HCT116 (cell line): ENCODE measurements around the gene CIC. TPM values are rescaled to one million over a fixed set of nuclear protein-coding genes. Genes with fewer than 3 reads are reported as not detected.

Experiments
- ATAC-seq: fragments of 200-7000 bp; cut with Tn5 transposase; 2 replicates; pipeline ENCODE4 v1.9.1; 2020; ENCODE audit warnings: mild to moderate bottlenecking, moderate library complexity
- BruUV-seq: library from RNA; stranded (reverse); fragments of 400-500 nt; replicated peaks from 2 replicates; lab custom pipeline; 2021; lab: Mats Ljungman, UMichigan
- CTCF ChIA-PET: fragments of 300-600 bp; sonication (Branson Sonifier 250); formaldehyde crosslinking; loops from one replicate; lab custom pipeline; 2021; ENCODE audit warnings: antibody characterized with exemption; lab: Charles Lee
- POLR2A ChIA-PET: fragments of 300-600, 350-600 bp; sonication (Branson Sonifier 250); formaldehyde crosslinking; loops from one replicate; lab custom pipeline; 2021; ENCODE audit warnings: antibody characterized with exemption; lab: Charles Lee
- RAD21 ChIA-PET, 2 experiments: fragments of 300-600 bp; sonication (Branson Sonifier 250); formaldehyde crosslinking; loops; one replicate each; lab custom pipeline; 2023; ENCODE audit warnings: low total read pairs in 2 of 2; ENCODE audit not compliant: uncharacterized antibody in 2 of 2, unreplicated experiment in 2 of 2, low non-redundant PET in 1 of 2; lab: Charles Lee
- DNase-seq: peaks from one replicate; pipeline ENCODE4 v3.0.0-alpha.2; 2010; ENCODE audit warnings: low read depth, low spot score
- H2AFZ ChIP-seq: fragments of 200-600 bp; shearing (Covaris generic), sonication (generic); 2 replicates; pipeline ENCODE4 v1.6.1; 2017; ENCODE audit warnings: low read depth, mixed run types, mixed read lengths, antibody characterized with exemption, low read length; ENCODE audit not compliant: poor library complexity, severe bottlenecking
- H3K27ac ChIP-seq: 2 replicates; pipeline ENCODE4 v1.5.1; 2012; ENCODE audit warnings: low read depth, low read length
- H3K27me3 ChIP-seq: fragments of 200-600 bp; sonication (generic); 2 replicates; pipeline ENCODE4 v1.6.1; 2016; ENCODE audit warnings: mixed run types, low read length, mixed read lengths; ENCODE audit not compliant: insufficient read depth
- H3K36me3 ChIP-seq, 2 experiments: fragments of 200-500 bp in 1 of 2; fragments of 200-600 bp in 1 of 2; sonication (Bioruptor generic) in 1 of 2; sonication (generic) in 1 of 2; 2 replicates each; pipeline versions ENCODE4 v1.5.1 to v1.6.1; 2014 to 2016; ENCODE audit warnings: low read length in 2 of 2, inconsistent platforms in 1 of 2, mixed read lengths in 1 of 2, mixed run types in 1 of 2; ENCODE audit not compliant: insufficient read depth in 2 of 2, control insufficient read depth in 1 of 2
- H3K4me1 ChIP-seq, 2 experiments: fragments of 200-600 bp in 1 of 2; sonication (generic) in 1 of 2; 2 replicates each; pipeline versions ENCODE4 v1.5.1 to v1.6.1; 2012 to 2017; ENCODE audit warnings: low read length in 2 of 2, inconsistent platforms in 1 of 2, mild to moderate bottlenecking in 1 of 2, mixed read lengths in 1 of 2, mixed run types in 1 of 2, moderate library complexity in 1 of 2; ENCODE audit not compliant: insufficient read depth in 2 of 2, control insufficient read depth in 1 of 2
- H3K4me2 ChIP-seq: fragments of 200-600 bp; sonication (generic); 2 replicates; pipeline ENCODE4 v1.6.1; 2017; ENCODE audit warnings: mixed run types, low read length, mixed read lengths
- H3K4me3 ChIP-seq, 2 experiments: fragments of 200-600 bp in 1 of 2; sonication (generic) in 1 of 2; replicated peaks in 1 of 2; 2 replicates each; pipeline ENCODE4 v1.5.1; 2011 to 2016; ENCODE audit warnings: low read length in 2 of 2, control low read depth in 1 of 2, low read depth in 1 of 2, mild to moderate bottlenecking in 1 of 2, mixed read lengths in 1 of 2, mixed run types in 1 of 2
- H3K79me2 ChIP-seq: fragments of 200-600 bp; sonication (generic); 2 replicates; pipeline ENCODE4 v1.6.1; 2017; ENCODE audit warnings: mild to moderate bottlenecking, mixed run types, low read length, moderate library complexity, mixed read lengths; ENCODE audit not compliant: insufficient read depth
- H3K9ac ChIP-seq: fragments of 200-600 bp; sonication (generic); 2 replicates; pipeline ENCODE4 v1.6.1; 2016; ENCODE audit warnings: low read length, mixed read lengths
- H3K9me2 ChIP-seq: fragments of 200-600 bp; sonication (generic), shearing (Covaris generic); 2 replicates; pipeline ENCODE4 v1.6.1; 2017; ENCODE audit warnings: mixed run types, mild to moderate bottlenecking, moderate library complexity; ENCODE audit not compliant: insufficient read depth
- H3K9me3 ChIP-seq, 2 experiments: fragments of 200-500 bp in 1 of 2; fragments of 200-600 bp in 1 of 2; sonication (Bioruptor generic) in 1 of 2; sonication (generic) in 1 of 2; 2 replicates each; pipeline ENCODE4 v1.6.1; 2014 to 2017; ENCODE audit warnings: low read length in 2 of 2, mixed read lengths in 2 of 2, inconsistent platforms in 1 of 2, low read depth in 1 of 2, mild to moderate bottlenecking in 1 of 2, mixed run types in 1 of 2, moderate library complexity in 1 of 2; ENCODE audit not compliant: control insufficient read depth in 1 of 2, insufficient read depth in 1 of 2
- H4K20me1 ChIP-seq: fragments of 200-600 bp; sonication (generic), shearing (Covaris generic); 2 replicates; pipeline ENCODE4 v1.6.1; 2017; ENCODE audit warnings: mixed run types, mild to moderate bottlenecking, moderate library complexity; ENCODE audit not compliant: insufficient read depth
- ATF3 ChIP-seq: IDR thresholded peaks from 2 replicates; pipeline ENCODE4 v1.6.1; 2012
- CBX3 ChIP-seq: IDR thresholded peaks from 2 replicates; pipeline ENCODE4 v1.6.1; 2012; ENCODE audit warnings: low read depth
- CEBPB ChIP-seq: IDR thresholded peaks from 2 replicates; pipeline ENCODE4 v1.6.1; 2012; ENCODE audit warnings: low read depth
- CTCF ChIP-seq, 3 experiments: fragments of 200-600 bp in 1 of 3; sonication (generic) in 1 of 3; IDR thresholded peaks in 2 of 3; conservative IDR thresholded peaks in 1 of 3; 2 replicates each; pipeline ENCODE4 v1.5.1; 2012 to 2017; ENCODE audit warnings: low read depth in 2 of 3, low read length in 2 of 3, antibody characterized with exemption in 1 of 3, borderline replicate concordance in 1 of 3, control low read depth in 1 of 3, mild to moderate bottlenecking in 1 of 3, mixed read lengths in 1 of 3, mixed run types in 1 of 3, moderate library complexity in 1 of 3; ENCODE audit not compliant: insufficient read depth in 1 of 3
- ELF1 ChIP-seq: IDR thresholded peaks from 2 replicates; pipeline ENCODE4 v1.6.1; 2012; ENCODE audit warnings: low read depth, borderline replicate concordance
- EZH2phosphoT487 ChIP-seq: fragments of 200-600 bp; IDR thresholded peaks from 2 replicates; pipeline ENCODE4 v1.6.1; 2018; ENCODE audit warnings: antibody characterized with exemption, borderline replicate concordance
- FOSL1 ChIP-seq: IDR thresholded peaks from 2 replicates; pipeline ENCODE4 v1.6.1; 2012; ENCODE audit warnings: low read depth
- JUND ChIP-seq: IDR thresholded peaks from 2 replicates; pipeline ENCODE4 v1.6.1; 2012
- MAX ChIP-seq: IDR thresholded peaks from 2 replicates; pipeline ENCODE4 v1.6.1; 2012
- POLR2A ChIP-seq: IDR thresholded peaks from 2 replicates; pipeline ENCODE4 v1.7.0; 2011; ENCODE audit warnings: borderline replicate concordance; ENCODE audit not compliant: insufficient read depth, insufficient read length; ENCODE audit errors: extremely low read depth
- POLR2AphosphoS5 ChIP-seq: IDR thresholded peaks from 2 replicates; pipeline ENCODE4 v1.6.1; 2011; ENCODE audit warnings: mild to moderate bottlenecking, low read depth, low read length, moderate library complexity
- REST ChIP-seq: IDR thresholded peaks from 2 replicates; pipeline ENCODE4 v1.6.1; 2012; ENCODE audit warnings: low read depth
- SP1 ChIP-seq: IDR thresholded peaks from 2 replicates; pipeline ENCODE4 v1.6.1; 2012; ENCODE audit warnings: low read depth
- SRF ChIP-seq: IDR thresholded peaks from 2 replicates; pipeline ENCODE4 v1.6.1; 2012; ENCODE audit warnings: low read depth
- TCF7L2 ChIP-seq: IDR thresholded peaks from 2 replicates; pipeline ENCODE4 v1.7.0; 2011; ENCODE audit warnings: borderline replicate concordance, inconsistent platforms; ENCODE audit not compliant: insufficient read depth, insufficient read length; ENCODE audit errors: extremely low read depth
- YY1 ChIP-seq: IDR thresholded peaks from 2 replicates; pipeline ENCODE4 v1.6.1; 2011; ENCODE audit warnings: low read length, low read depth, moderate library complexity, mild to moderate bottlenecking; ENCODE audit not compliant: insufficient replicate concordance; ENCODE audit errors: extremely low read depth
- ZNF274 ChIP-seq: fragments of 200-500 bp; sonication (Bioruptor generic); IDR thresholded peaks from 2 replicates; pipeline ENCODE4 v1.6.1; 2014; ENCODE audit warnings: mild to moderate bottlenecking, low read depth, low read length, inconsistent platforms
- intact Hi-C: fragments of 100-400 bp; cut with micrococcal nuclease; formaldehyde crosslinking; loops from 2 replicates; pipeline ENCODE4 v1.10.0; 2022
- total RNA-seq: library from RNA; stranded (reverse); gene quantifications from one replicate; pipeline ENCODE4 v1.2.1, GENCODE V29; 2021; ENCODE audit not compliant: unreplicated experiment
- TF ChIP-seq, protein P1 (sequence below): IDR thresholded peaks from 2 replicates; pipeline ENCODE4 v1.6.1; 2011; ENCODE audit warnings: mild to moderate bottlenecking, low read length, moderate library complexity; ENCODE audit not compliant: insufficient replicate concordance; ENCODE audit errors: extremely low read depth

Gene CIC
- total RNA-seq, 1 experiment from 2014 or later, result 52.0 TPM

DNA sequence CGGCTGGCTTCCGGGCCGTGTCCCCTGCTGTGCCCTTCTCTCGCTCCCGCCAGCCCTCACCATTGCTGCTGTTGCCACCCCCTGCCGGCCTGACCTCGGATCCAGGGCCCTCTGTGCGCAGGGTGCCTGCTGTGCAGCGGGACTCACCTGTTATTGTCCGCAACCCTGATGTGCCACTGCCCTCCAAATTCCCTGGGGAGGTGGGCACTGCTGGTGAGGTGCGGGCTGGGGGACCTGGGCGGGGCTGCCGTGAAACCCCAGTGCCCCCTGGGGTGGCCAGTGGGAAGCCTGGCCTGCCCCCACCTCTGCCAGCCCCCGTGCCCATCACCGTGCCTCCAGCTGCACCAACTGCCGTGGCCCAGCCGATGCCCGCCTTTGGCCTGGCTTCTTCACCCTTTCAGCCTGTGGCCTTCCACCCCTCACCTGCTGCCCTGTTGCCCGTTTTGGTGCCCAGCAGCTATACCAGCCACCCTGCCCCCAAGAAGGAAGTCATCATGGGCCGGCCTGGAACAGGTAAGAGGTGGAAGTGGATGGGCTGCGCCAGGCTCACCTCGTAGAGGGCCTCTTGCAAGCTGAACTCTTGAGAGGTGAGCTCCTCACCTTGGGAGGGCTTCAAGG lies 5.1 kb downstream of the CIC start:
- intact Hi-C loops, result no loop called here
- no peaks in the 10 kb centered on the region for H3K9me2 ChIP-seq
- ChIA-PET RAD21 (no interaction called here), CTCF (no interaction called here), POLR2A (interaction anchor here (1.1 kb wide), 1 partner anchor 16 kb away, joined by 3 read pairs; no protein-coding TSS in a partner anchor)
- H3K4me3 ChIP-seq, result no peak overlapping the region
- H3K4me2 ChIP-seq, result no peak overlapping the region
- H3K27me3 ChIP-seq, result no peaks in the 10 kb centered on the region
- BruUV-seq, result no TSS peak
- ATAC-seq, result no peak
- peaks cover 16% of the 10 kb centered on the region for H3K79me2 ChIP-seq
- peaks cover 3 to 5% of the 10 kb centered on the region in 2 experiments; a peak in 2 of 4 replicates for H3K36me3 ChIP-seq
- no peak overlapping the region for H3K27ac ChIP-seq
- no peak overlapping the region for H2AFZ ChIP-seq
- no peak for TF ChIP-seq POLR2AphosphoS5
- TF ChIP-seq POLR2A, result no peak
- no peak for TF ChIP-seq JUND
- TF ChIP-seq ELF1, result no peak
- no peak for TF ChIP-seq CBX3
- no peak for TF ChIP-seq ATF3
- TF ChIP-seq YY1, result no peak
- TF ChIP-seq, protein P1, sequence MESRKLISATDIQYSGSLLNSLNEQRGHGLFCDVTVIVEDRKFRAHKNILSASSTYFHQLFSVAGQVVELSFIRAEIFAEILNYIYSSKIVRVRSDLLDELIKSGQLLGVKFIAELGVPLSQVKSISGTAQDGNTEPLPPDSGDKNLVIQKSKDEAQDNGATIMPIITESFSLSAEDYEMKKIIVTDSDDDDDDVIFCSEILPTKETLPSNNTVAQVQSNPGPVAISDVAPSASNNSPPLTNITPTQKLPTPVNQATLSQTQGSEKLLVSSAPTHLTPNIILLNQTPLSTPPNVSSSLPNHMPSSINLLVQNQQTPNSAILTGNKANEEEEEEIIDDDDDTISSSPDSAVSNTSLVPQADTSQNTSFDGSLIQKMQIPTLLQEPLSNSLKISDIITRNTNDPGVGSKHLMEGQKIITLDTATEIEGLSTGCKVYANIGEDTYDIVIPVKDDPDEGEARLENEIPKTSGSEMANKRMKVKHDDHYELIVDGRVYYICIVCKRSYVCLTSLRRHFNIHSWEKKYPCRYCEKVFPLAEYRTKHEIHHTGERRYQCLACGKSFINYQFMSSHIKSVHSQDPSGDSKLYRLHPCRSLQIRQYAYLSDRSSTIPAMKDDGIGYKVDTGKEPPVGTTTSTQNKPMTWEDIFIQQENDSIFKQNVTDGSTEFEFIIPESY, result no peak
- no peak for TF ChIP-seq CEBPB
- TF ChIP-seq MAX, result no peak
- TF ChIP-seq ZNF274, result no peak
- no peak for TF ChIP-seq TCF7L2
- no peak for TF ChIP-seq REST
- no peak for TF ChIP-seq SRF
- TF ChIP-seq EZH2phosphoT487, result no peak
- no peak for TF ChIP-seq CTCF (IDR thresholded peaks at IDR 0.05 in 2 of 3, conservative IDR thresholded peaks at IDR 0.05 in 1 of 3; ENCODE audit: borderline replicate concordance in 1 of 3, insufficient read depth in 1 of 3, low read depth in 2 of 3, low read length in 2 of 3)
- TF ChIP-seq SP1, result no peak
- no peak for TF ChIP-seq FOSL1
- H3K9ac ChIP-seq, result no peak overlapping the region
- peaks cover 31 to 38% of the 10 kb centered on the region in 2 experiments for H3K4me1 ChIP-seq
- DNase-seq, result no peak
- no peaks in the 10 kb centered on the region for H3K9me3 ChIP-seq
- no peaks in the 10 kb centered on the region for H4K20me1 ChIP-seq
